Measurements from ENCODE around the gene KIAA0825.

GRCh38 chr5:94499806-94500205 lies 118.6 kb downstream of the KIAA0825 start:
- TF ChIP-seq EZH2phosphoT487 (IDR thresholded peaks at IDR 0.05; ENCODE audit: borderline replicate concordance, low read depth, low read length) (no peak), CTCF (conservative IDR thresholded peaks at IDR 0.05; ENCODE audit: low read length) (no peak)
